H9 (cell line): Measurements from ENCODE around the gene PBX1. TPM values are rescaled to one million over a fixed set of nuclear protein-coding genes. Genes with fewer than 3 reads are reported as not detected.

Experiments used
- DNase-seq: peaks from one replicate; pipeline ENCODE4 v3.0.0-alpha.2; 2017
- H2AFZ ChIP-seq: one replicate; pipeline ENCODE4 v1.6.1; 2013; ENCODE audit warnings: mild to moderate bottlenecking, low read length, control low read depth, moderate library complexity
- H2AK5ac ChIP-seq: 2 replicates; pipeline ENCODE4 v1.6.1; 2013; ENCODE audit warnings: low read length, control low read depth, mixed read lengths; ENCODE audit not compliant: insufficient read length
- H2BK120ac ChIP-seq: one replicate; pipeline ENCODE4 v1.6.1; 2013; ENCODE audit warnings: low read depth, mild to moderate bottlenecking, low read length, control low read depth, inconsistent platforms; ENCODE audit not compliant: poor library complexity, severe bottlenecking
- H2BK12ac ChIP-seq: 2 replicates; pipeline ENCODE4 v1.6.1; 2013; ENCODE audit warnings: low read length, control low read depth, mixed read lengths, low read depth; ENCODE audit not compliant: insufficient read length
- H2BK15ac ChIP-seq: 2 replicates; pipeline ENCODE4 v1.6.1; 2013; ENCODE audit warnings: low read depth, low read length, control low read depth
- H2BK20ac ChIP-seq: one replicate; pipeline ENCODE4 v1.6.1; 2013; ENCODE audit warnings: low read depth, mild to moderate bottlenecking, low read length, control low read depth, inconsistent platforms; ENCODE audit not compliant: poor library complexity, severe bottlenecking
- H2BK5ac ChIP-seq: 2 replicates; pipeline ENCODE4 v1.6.1; 2013; ENCODE audit warnings: low read length, control low read depth, mixed read lengths; ENCODE audit not compliant: insufficient read length
- H3K14ac ChIP-seq: 2 replicates; pipeline ENCODE4 v1.6.1; 2013; ENCODE audit warnings: low read length, control low read depth; ENCODE audit not compliant: insufficient read depth
- H3K18ac ChIP-seq: 2 replicates; pipeline ENCODE4 v1.6.1; 2013; ENCODE audit warnings: low read depth, mild to moderate bottlenecking, mixed read lengths, low read length, control low read depth; ENCODE audit not compliant: insufficient read length
- H3K23ac ChIP-seq: 2 replicates; pipeline ENCODE4 v1.6.1; 2013; ENCODE audit warnings: low read length, control low read depth, mixed read lengths, low read depth; ENCODE audit not compliant: insufficient read length
- H3K23me2 ChIP-seq: 2 replicates; pipeline ENCODE4 v1.6.1; 2013; ENCODE audit warnings: low read depth, mild to moderate bottlenecking, mixed read lengths, low read length, control low read depth; ENCODE audit not compliant: insufficient read length, poor library complexity, severe bottlenecking
- H3K27ac ChIP-seq: 2 replicates; pipeline ENCODE4 v1.5.1; 2013; ENCODE audit warnings: low read length, control low read depth, mixed read lengths, low read depth; ENCODE audit not compliant: insufficient read length
- H3K27me3 ChIP-seq: 2 replicates; pipeline ENCODE4 v1.6.1; 2013; ENCODE audit warnings: low read length, control low read depth, inconsistent platforms; ENCODE audit not compliant: insufficient read depth
- H3K4ac ChIP-seq: 2 replicates; pipeline ENCODE4 v1.6.1; 2013; ENCODE audit warnings: low read depth, mild to moderate bottlenecking, control low read depth, inconsistent platforms, low read length, moderate library complexity
- H3K4me1 ChIP-seq: 2 replicates; pipeline ENCODE4 v1.6.1; 2013; ENCODE audit warnings: low read length, control low read depth, inconsistent platforms; ENCODE audit not compliant: insufficient read depth
- H3K4me2 ChIP-seq: 2 replicates; pipeline ENCODE4 v1.6.1; 2013; ENCODE audit warnings: low read length, control low read depth, mixed read lengths; ENCODE audit not compliant: insufficient read length, insufficient read depth
- H3K56ac ChIP-seq: 2 replicates; pipeline ENCODE4 v1.6.1; 2013; ENCODE audit warnings: low read depth, mild to moderate bottlenecking, mixed read lengths, low read length, control low read depth; ENCODE audit not compliant: insufficient read length
- H3K79me1 ChIP-seq: 2 replicates; pipeline ENCODE4 v1.6.1; 2013; ENCODE audit warnings: low read depth, mild to moderate bottlenecking, moderate library complexity, low read length, control low read depth, inconsistent platforms; ENCODE audit not compliant: insufficient read depth, poor library complexity, severe bottlenecking
- H3K79me2 ChIP-seq: 2 replicates; pipeline ENCODE4 v1.6.1; 2013; ENCODE audit warnings: low read length, control low read depth, inconsistent platforms; ENCODE audit not compliant: insufficient read depth
- H3K9ac ChIP-seq: 2 replicates; pipeline ENCODE4 v1.6.1; 2013; ENCODE audit warnings: low read length, control low read depth, mixed read lengths; ENCODE audit not compliant: insufficient read length; ENCODE audit errors: extremely low read depth
- H3K9me3 ChIP-seq: one replicate; pipeline ENCODE4 v1.6.1; 2013; ENCODE audit warnings: low read depth, low read length, inconsistent platforms; ENCODE audit not compliant: control insufficient read depth
- H3T11ph ChIP-seq: one replicate; pipeline ENCODE4 v1.6.1; 2013; ENCODE audit warnings: mild to moderate bottlenecking, low read length, control low read depth, inconsistent platforms
- H4K20me1 ChIP-seq: one replicate; pipeline ENCODE4 v1.6.1; 2013; ENCODE audit not compliant: control insufficient read depth, insufficient read length, insufficient read depth
- H4K5ac ChIP-seq: 2 replicates; pipeline ENCODE4 v1.6.1; 2013; ENCODE audit warnings: low read depth, mild to moderate bottlenecking, mixed read lengths, low read length, control low read depth; ENCODE audit not compliant: insufficient read length
- H4K8ac ChIP-seq: replicated peaks from 2 replicates; pipeline ENCODE4 v1.6.1; 2013; ENCODE audit warnings: low read length, control low read depth, mixed read lengths, low read depth; ENCODE audit not compliant: insufficient read length
- H4K91ac ChIP-seq: 2 replicates; pipeline ENCODE4 v1.6.1; 2013; ENCODE audit warnings: low read depth, mild to moderate bottlenecking, moderate library complexity, mixed read lengths, low read length, control low read depth; ENCODE audit not compliant: insufficient read length
- H3K27ac Mint-ChIP-seq, 3 experiments: 2 replicates in 2 of 3; 3 replicates in 1 of 3; pipeline ENCODE4 v1.8.0; 2020 to 2021; ENCODE audit warnings: mixed read lengths in 3 of 3, mild to moderate bottlenecking in 1 of 3, moderate library complexity in 1 of 3
- H3K27me3 Mint-ChIP-seq: 2 replicates; pipeline ENCODE4 v1.8.0; 2021; ENCODE audit warnings: low read depth, mild to moderate bottlenecking, moderate library complexity, mixed read lengths
- H3K36me3 Mint-ChIP-seq, 3 experiments: 2 replicates in 2 of 3; 3 replicates in 1 of 3; pipeline ENCODE4 v1.8.0; 2020 to 2021; ENCODE audit warnings: low read depth in 3 of 3, mixed read lengths in 3 of 3; ENCODE audit not compliant: insufficient read depth in 1 of 3
- H3K4me1 Mint-ChIP-seq, 2 experiments: 2 replicates each; pipeline ENCODE4 v1.8.0; 2020; ENCODE audit warnings: mixed read lengths in 2 of 2
- H3K4me3 Mint-ChIP-seq, 2 experiments: 2 replicates in 1 of 2; 3 replicates in 1 of 2; pipeline ENCODE4 v1.8.0; 2020 to 2021; ENCODE audit warnings: mild to moderate bottlenecking in 2 of 2, mixed read lengths in 2 of 2, moderate library complexity in 1 of 2
- H3K9me3 Mint-ChIP-seq, 2 experiments: 2 replicates in 1 of 2; 3 replicates in 1 of 2; pipeline ENCODE4 v1.8.0; 2020; ENCODE audit warnings: mild to moderate bottlenecking in 2 of 2, mixed read lengths in 2 of 2, moderate library complexity in 1 of 2
- WGBS: extraction: QIAGEN DNeasy Blood & Tissue Kit; methylation state at CpG from one replicate; pipeline ENCODE4 v1.1.7; 2013; ENCODE audit warnings: missing lambda C conversion rate, low lambda C conversion rate, mixed read lengths; ENCODE audit not compliant: insufficient read length; ENCODE audit errors: extremely low coverage; 5-methylcytosine and 5-hydroxymethylcytosine counted together
- total RNA-seq: library from RNA; stranded (reverse); gene quantifications from 2 replicates; pipeline ENCODE4 v1.2.1, GENCODE V29; 2021
- TF ChIP-seq, protein P1 (sequence below): fragments of 200-600 bp; sonication (generic); conservative IDR thresholded peaks from 3 replicates; pipeline ENCODE4 v1.8.0; 2021; ENCODE audit warnings: antibody characterized with exemption, mild to moderate bottlenecking

Gene PBX1
- total RNA-seq, 1 experiment from 2014 or later: 142 TPM

DNA sequence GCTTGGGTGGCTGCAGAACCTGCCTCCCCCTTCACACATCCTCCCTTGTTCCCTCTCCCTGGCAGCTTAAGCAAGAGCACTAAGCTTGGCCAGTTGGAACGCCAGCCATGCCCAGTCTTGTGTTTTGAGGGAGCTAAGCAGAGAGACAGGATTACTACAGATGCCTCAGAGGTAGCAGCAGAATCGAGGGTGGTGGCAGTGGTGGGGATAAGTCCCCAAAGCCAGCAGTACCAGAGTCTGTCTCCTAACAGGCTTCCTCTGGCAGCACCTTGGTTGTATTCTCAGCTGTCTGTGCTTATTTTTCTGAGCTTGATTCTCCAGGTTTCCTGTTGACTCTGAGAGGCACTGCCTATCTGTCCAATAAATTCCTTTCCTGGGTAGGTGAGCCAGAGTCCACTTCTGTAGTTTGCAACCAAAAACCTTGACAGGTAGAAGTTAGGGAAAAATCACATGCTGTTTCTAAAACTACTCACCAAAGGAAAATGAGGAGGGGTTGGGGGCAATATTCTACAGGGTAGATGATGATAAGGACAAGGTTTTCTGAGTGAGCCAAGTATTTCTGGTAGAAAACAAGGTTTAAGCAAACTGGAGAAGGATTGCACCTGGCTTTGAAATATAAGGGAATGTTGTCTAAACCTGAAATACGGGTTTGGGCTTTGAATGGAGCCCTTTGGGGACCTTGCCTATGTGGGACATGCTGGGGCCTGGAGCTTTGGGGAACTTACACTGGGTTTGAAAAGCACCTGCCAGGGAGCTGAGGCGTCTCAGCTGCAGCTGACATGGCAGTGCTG is 100.8 kb downstream of the PBX1 start:
- no peaks in the 10 kb centered on the region for H3K23me2 ChIP-seq
- no peak overlapping the region for H3T11ph ChIP-seq
- Mint-ChIP-seq H3K4me1 (peaks cover 40 to 56% of the 10 kb centered on the region in 2 experiments), H3K36me3 (peaks cover 0 to 8% (median 4%) of the 10 kb centered on the region in 3 experiments; a peak in 4 of 7 replicates), H3K27ac (peak overlapping the region; percentile 77 to 89 (median 88)), H3K4me3 (no peak overlapping the region; a peak in 1 of 5 replicates), H3K9me3 (no peaks in the 10 kb centered on the region), H3K27me3 (no peaks in the 10 kb centered on the region)
- TF ChIP-seq, protein P1, sequence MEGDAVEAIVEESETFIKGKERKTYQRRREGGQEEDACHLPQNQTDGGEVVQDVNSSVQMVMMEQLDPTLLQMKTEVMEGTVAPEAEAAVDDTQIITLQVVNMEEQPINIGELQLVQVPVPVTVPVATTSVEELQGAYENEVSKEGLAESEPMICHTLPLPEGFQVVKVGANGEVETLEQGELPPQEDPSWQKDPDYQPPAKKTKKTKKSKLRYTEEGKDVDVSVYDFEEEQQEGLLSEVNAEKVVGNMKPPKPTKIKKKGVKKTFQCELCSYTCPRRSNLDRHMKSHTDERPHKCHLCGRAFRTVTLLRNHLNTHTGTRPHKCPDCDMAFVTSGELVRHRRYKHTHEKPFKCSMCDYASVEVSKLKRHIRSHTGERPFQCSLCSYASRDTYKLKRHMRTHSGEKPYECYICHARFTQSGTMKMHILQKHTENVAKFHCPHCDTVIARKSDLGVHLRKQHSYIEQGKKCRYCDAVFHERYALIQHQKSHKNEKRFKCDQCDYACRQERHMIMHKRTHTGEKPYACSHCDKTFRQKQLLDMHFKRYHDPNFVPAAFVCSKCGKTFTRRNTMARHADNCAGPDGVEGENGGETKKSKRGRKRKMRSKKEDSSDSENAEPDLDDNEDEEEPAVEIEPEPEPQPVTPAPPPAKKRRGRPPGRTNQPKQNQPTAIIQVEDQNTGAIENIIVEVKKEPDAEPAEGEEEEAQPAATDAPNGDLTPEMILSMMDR: no peak
- H3K4me1 ChIP-seq: peaks cover 8% of the 10 kb centered on the region
- H2BK12ac ChIP-seq: no peak overlapping the region
- H3K14ac ChIP-seq: no peak overlapping the region
- H3K4ac ChIP-seq: no peak overlapping the region
- no peaks in the 10 kb centered on the region for H4K20me1 ChIP-seq
- no peak overlapping the region for H4K91ac ChIP-seq
- no peak overlapping the region for H3K18ac ChIP-seq
- H3K9me3 ChIP-seq: no peaks in the 10 kb centered on the region
- WGBS: no CpG with 5 or more reads among the region's 4 CpGs
- H3K9ac ChIP-seq: no peak overlapping the region
- no peaks in the 10 kb centered on the region for H3K79me1 ChIP-seq
- no peak overlapping the region for H2BK20ac ChIP-seq
- no peak overlapping the region for H3K4me2 ChIP-seq
- H2BK15ac ChIP-seq: no peak overlapping the region
- no peak overlapping the region for H2BK120ac ChIP-seq
- no peak overlapping the region for H2AFZ ChIP-seq
- H3K56ac ChIP-seq: no peak overlapping the region
- H3K27me3 ChIP-seq: no peaks in the 10 kb centered on the region
- H2AK5ac ChIP-seq: no peak overlapping the region
- no peak overlapping the region for H4K8ac ChIP-seq
- H4K5ac ChIP-seq: no peak overlapping the region
- peak; percentile 51 for DNase-seq
- peaks cover 2% of the 10 kb centered on the region; the same call in 1 of the 2 replicates for H3K79me2 ChIP-seq
- H2BK5ac ChIP-seq: no peak overlapping the region
- H3K23ac ChIP-seq: no peak overlapping the region
- no peak overlapping the region for H3K27ac ChIP-seq
